BLaER1 treated with 17β-estradiol and CSF1 and Interleukin-3, amounts not matched to agents 10 nM and 100 nM (cell line): Measurements from ENCODE around the gene ADCY1.
"Not testable (repeated sequence)": the region's sequence is repeated elsewhere in the genome, so short reads cannot be mapped to it uniquely, and the experiment has no call there.

Experiments
- H3K27ac ChIP-seq, 11 experiments: shearing (Covaris generic); formaldehyde crosslinking; 2 replicates each; pipeline ENCODE4 v1.8.1; 2022
- H3K27me3 ChIP-seq, 11 experiments: shearing (Covaris generic); formaldehyde crosslinking; 2 replicates each; pipeline ENCODE4 v1.8.1; 2022
- H3K36me3 ChIP-seq, 11 experiments: shearing (Covaris generic); formaldehyde crosslinking; 2 replicates each; pipeline ENCODE4 v1.8.1; 2022
- H3K4me1 ChIP-seq, 10 experiments: shearing (Covaris generic); formaldehyde crosslinking; 2 replicates each; pipeline ENCODE4 v1.8.1; 2022
- H3K4me2 ChIP-seq, 11 experiments: shearing (Covaris generic); formaldehyde crosslinking; 2 replicates each; pipeline ENCODE4 v1.8.1; 2022
- H3K4me3 ChIP-seq, 10 experiments: shearing (Covaris generic); formaldehyde crosslinking; 2 replicates each; pipeline ENCODE4 v1.8.1; 2022
- H3K9ac ChIP-seq, 11 experiments: shearing (Covaris generic); formaldehyde crosslinking; 2 replicates each; pipeline ENCODE4 v1.8.1; 2022
- H3K9me3 ChIP-seq, 11 experiments: shearing (Covaris generic); formaldehyde crosslinking; replicated peaks in 1 of 11; 2 replicates each; pipeline ENCODE4 v1.8.1; 2022
- H4K20me1 ChIP-seq, 11 experiments: shearing (Covaris generic); formaldehyde crosslinking; 2 replicates each; pipeline ENCODE4 v1.8.1; 2022

Gene ADCY1

DNA sequence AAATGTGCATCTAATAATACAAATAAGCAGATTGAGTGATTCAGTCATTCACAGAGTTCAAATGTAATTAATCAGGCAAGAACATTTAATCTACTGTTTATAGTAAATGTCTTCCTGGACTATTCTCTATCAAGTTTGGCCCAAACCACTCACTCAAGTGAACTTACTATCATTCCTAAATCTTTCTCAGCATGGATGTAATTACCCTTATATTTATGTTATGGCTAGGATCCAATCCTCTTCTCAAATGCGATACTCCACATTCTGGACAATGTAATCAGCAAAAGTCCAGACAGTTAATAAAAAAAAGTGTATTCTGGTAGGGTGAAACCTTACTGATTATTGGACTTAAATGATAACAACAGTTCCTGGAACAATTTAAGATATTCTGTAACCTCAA is 185.3 kb downstream of the ADCY1 start:
- H3K36me3 ChIP-seq, result peaks cover 0 to 22% (median 4%) of the 10 kb centered on the region in 11 experiments; a peak in 9 of 22 replicates
- peaks cover 0 to 12% (median 0%) of the 10 kb centered on the region in 10 experiments; a peak in 5 of 20 replicates for H3K4me1 ChIP-seq
- H3K9me3 ChIP-seq, H3K4me2 ChIP-seq, H3K27me3 ChIP-seq, H3K9ac ChIP-seq, H4K20me1 ChIP-seq, H3K27ac ChIP-seq, H3K4me3 ChIP-seq: not testable (repeated sequence)

DNA sequence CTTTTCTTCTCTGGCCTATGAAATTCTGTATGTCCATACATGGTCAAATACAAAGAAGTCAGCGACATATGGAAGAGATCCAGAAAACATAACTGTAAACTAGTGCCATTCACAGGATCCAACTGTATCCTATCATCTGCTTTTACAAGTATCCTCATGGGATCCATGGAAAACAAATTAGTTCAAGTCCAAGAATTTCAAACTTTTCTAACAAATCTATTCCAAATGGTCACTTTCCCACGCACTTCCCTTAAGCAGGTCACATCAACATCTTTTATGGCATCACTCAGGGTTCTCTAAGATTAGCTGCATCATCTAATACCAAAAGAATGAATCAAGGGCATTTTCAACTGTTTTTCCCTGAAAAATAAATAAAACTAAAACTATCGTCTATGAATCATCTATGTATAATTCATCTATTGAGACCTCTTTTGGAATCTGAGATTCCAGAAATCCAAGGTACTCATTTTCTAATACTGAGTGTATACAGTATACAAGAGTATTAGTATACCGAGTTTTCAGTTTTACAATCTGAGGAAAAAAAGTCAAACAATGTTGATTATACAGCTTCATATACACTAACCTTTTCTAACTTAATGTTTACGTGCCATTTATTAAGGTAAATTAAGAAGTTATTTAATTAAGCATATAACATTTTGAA is 187.5 kb downstream of the ADCY1 start:
- H3K9ac ChIP-seq, H3K27me3 ChIP-seq, H3K9me3 ChIP-seq, H3K27ac ChIP-seq, H3K4me3 ChIP-seq, H4K20me1 ChIP-seq: not testable (repeated sequence)
- Histone ChIP-seq H3K4me2 (peak overlapping the region in 2 of 11 experiments; percentile 42 to 76; a peak in 3 of 22 replicates), H3K36me3 (peaks cover 0 to 18% (median 0%) of the 10 kb centered on the region in 11 experiments; a peak in 5 of 22 replicates), H3K4me1 (peaks cover 0 to 12% (median 0%) of the 10 kb centered on the region in 10 experiments; a peak in 5 of 20 replicates)

DNA sequence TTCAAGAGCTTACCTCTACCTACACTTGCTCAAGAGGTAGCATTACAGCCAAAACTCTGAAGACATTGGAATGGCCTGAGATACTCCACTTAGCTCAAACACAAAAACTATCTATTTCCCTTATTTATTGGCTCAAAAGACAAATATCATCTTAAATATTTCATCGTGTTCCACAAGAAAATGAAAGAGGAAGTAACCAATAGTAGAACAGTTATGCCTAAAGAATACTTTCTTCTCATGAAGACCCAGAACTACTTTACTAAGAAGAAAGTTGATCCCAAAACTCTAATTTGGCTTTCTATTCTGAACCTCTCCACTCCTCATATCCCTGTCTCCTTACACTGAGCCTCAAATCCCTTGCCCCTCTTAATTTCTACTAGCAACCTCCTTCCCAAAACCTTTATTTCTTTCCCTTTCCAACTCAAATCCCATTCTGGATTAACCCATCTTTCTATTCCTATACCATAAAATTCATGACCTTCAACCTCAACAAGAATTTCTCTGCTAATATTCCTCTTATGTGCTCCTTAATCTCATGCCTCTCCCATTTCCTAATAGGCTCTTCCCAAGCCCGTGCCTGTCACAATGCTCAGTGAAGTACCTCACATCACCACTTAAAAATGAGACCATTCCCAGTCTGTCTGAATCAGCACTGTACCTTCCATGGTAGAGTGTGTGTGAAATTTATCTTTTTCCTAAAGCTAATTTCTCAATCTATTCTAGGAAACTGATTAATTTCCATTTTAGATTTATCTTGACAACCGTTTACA is 188.2 kb downstream of the ADCY1 start:
- H3K27me3 ChIP-seq, H4K20me1 ChIP-seq, H3K9me3 ChIP-seq, H3K4me3 ChIP-seq, H3K9ac ChIP-seq, H3K27ac ChIP-seq: not testable (repeated sequence)
- peak overlapping the region in 6 of 11 experiments; percentile 7 to 76 (median 40); a peak in 9 of 22 replicates for H3K4me2 ChIP-seq
- H3K4me1 ChIP-seq, result peaks cover under 1 to 15% (median 5%) of the 10 kb centered on the region in 10 experiments
- peaks cover 0 to 18% (median 0%) of the 10 kb centered on the region in 11 experiments; a peak in 5 of 22 replicates for H3K36me3 ChIP-seq

DNA sequence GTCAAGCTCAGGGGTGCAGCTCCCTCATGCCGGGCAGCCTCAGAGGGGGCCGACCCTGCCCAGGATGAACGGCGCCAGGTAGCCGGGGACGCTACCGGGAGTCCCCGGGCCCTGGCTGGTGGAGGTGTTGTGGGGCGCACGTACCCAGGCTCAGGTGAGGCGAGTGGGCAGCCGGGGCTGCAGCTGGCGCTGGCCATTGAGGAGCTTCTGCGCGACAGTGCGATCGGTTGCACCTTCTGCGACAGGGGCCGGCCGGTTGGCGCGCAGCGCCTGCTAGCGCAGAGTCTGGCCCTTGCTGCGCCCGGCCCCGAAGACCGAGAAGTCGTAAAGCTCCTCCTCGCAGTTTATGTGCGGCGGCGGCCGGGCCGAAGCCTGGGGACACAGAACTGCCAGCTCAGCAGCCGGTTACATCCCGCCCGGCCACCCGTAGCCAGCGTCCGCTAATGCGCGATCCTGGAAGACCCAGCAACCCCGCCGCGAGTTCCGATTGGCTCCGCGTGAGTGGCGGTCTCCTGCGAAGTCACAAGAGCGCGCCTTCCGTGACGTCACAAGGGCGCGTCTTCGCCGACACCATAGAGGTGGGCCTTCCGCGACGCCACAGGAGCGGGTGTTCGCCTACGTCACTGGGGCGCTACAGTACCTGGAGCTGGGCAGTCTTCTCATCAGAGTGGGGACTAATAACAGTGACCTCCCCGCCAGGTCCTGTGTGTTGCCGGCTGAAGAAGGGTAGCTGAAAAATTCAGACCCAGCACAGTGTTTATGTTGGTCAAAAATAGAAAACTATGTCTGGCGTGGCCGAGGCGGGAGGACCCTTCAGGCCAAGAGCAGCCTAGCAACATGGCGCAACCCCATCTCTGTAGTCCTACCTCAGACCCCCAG is 194.6 kb downstream of the ADCY1 start:
- peak overlapping the region; percentile 88 to 93 (median 90) for H3K9ac ChIP-seq
- peak overlapping the region; percentile 79 to 89 (median 88) for H3K27ac ChIP-seq
- peak overlapping the region; percentile 80 to 90 (median 84) for H3K4me2 ChIP-seq
- not testable (repeated sequence) for H3K36me3 ChIP-seq, H4K20me1 ChIP-seq, H3K27me3 ChIP-seq, H3K9me3 ChIP-seq
- peak overlapping the region; percentile 79 to 95 (median 92) for H3K4me3 ChIP-seq
- H3K4me1 ChIP-seq, result peaks cover 10 to 18% (median 14%) of the 10 kb centered on the region in 10 experiments

GRCh38 chr7:45769626-45770025 is 195.5 kb downstream of the ADCY1 start:
- H3K4me1 ChIP-seq, result peaks cover 10 to 18% (median 14%) of the 10 kb centered on the region in 10 experiments
- H3K9me3 ChIP-seq, H4K20me1 ChIP-seq, H3K27me3 ChIP-seq, H3K36me3 ChIP-seq: not testable (repeated sequence)
- peak overlapping the region; percentile 72 to 90 (median 80) for H3K4me2 ChIP-seq
- H3K9ac ChIP-seq, result peak overlapping the region; percentile 88 to 93 (median 90); a peak in 20 of 22 replicates
- peak overlapping the region; percentile 79 to 89 (median 88); a peak in 21 of 22 replicates for H3K27ac ChIP-seq
- H3K4me3 ChIP-seq, result peak overlapping the region; percentile 79 to 95 (median 92)
